IPS DF 19.7 (cell line): ENCODE measurements around the gene ATG16L1.

ENCODE experiments used
- DNase-seq: peaks from one replicate; pipeline ENCODE4 v3.0.0-alpha.2; 2013; ENCODE audit warnings: low read depth, low spot score

ATG16L1 gene

DNA sequence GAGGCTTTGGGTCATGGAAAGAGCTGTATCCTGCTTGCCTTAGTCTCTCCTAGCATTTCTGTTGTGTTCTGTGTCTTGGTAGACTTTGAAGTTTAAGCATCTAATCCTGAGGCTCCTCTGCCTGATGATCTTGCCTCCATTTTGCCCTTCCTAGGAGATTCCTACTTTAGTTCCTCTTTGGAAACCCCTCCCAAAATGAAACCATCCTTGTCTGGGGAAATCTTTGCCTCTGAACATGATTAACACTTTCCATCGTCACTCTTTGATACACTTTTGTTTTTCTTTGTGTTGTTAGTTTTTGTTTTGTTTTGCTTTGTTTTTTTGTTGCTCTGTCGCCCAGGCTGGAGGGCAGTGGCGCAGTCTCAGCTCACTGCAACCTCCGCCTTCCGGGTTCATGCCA is 9.2 kb downstream of the ATG16L1 start:
- DNase-seq, result no peak

DNA sequence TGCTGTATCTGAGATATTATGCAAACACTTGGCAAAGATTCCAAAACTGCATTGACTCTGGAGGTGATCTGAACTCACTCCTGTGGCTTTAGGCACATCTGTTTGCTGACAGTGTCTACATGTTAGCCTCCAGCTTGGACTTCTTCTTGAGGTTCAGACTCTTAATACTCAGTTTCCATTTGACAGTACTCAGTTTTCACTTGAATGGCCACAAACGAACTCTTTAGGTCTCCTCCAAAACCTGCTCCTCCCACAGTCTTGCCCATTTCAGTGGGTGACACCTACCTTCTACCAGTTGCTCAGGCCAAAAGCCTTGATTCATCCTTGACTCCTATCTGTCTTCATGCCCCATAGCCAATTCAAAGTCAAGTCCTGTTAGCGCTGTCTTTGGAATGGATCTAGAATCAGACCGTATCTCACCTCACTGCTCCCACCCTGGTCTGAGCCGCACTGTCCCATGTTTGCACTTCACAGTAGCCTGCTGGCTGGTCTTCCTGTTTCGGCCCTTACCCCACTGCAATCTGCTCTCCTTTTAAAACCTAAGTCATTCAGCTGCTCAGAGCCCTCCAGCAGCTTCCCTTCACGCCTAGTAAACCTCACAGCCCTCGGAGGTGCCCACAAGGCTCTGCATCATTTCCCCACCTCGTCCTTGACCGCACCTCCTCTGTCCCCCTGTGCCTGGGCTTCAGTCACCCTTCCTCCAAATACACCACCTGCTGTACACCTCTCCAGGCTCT is 10.5 kb downstream of the ATG16L1 start:
- no peak for DNase-seq

- no peak for DNase-seq
Measured at GRCh38 chr2:233262562-233262961, 11.1 kb downstream of the ATG16L1 start.

DNA sequence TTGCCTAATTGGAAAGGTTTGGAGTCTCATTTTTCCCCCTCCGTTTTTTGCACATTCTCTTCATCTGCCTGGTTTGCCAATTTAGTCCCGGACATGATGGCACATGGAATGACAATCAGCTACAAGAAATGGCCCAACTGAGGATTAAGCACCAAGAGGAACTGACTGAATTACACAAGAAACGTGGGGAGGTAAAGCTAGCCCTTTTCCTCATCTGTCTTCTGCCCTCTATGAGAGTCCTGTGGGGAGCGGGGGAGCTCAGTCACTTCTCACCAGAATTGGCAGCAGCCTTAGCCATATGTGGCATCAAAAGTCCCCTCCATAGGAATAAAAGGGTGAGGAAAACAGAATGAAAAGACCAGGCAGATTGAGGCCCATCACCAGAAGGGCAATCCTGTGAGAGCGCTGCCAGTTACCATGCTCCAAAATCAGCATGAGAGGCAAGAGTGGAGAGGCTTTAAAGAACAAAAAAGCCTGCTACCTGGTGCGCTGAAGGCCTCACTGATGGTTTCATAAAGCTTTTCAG is 11.6 kb downstream of the ATG16L1 start:
- no peak for DNase-seq

- no peak for DNase-seq
Measured at GRCh38 chr2:233264667-233265066, 13.2 kb downstream of the ATG16L1 start.

DNA sequence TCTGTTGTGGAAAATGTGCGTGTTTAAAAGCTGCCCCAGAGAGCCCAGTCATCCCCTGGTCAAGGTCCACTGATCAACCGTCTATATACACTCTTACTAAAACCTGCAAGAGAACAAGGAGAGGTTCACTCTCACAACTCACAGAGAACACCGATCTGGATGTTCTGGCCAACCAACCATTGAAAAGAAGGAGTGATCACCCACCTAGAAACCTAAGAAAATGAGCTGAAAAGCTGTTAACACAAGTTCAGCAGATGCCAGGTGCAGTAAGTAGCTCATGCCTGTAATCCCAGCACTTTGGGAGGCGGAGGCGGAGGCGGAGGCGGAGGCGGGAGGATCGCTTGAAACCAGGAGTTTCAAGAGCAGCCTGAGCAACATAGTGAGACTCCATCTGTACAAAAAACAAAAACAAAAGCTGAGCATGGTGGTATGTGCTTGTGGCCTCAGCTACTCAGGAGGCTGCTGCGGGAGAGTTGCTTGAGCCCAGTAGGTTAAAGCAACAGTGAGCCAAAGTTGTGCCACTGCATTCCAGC is 14.5 kb downstream of the ATG16L1 start:
- no peak for DNase-seq

GRCh38 chr2:233266481-233266880 is 15.0 kb downstream of the ATG16L1 start:
- no peak for DNase-seq

DNA sequence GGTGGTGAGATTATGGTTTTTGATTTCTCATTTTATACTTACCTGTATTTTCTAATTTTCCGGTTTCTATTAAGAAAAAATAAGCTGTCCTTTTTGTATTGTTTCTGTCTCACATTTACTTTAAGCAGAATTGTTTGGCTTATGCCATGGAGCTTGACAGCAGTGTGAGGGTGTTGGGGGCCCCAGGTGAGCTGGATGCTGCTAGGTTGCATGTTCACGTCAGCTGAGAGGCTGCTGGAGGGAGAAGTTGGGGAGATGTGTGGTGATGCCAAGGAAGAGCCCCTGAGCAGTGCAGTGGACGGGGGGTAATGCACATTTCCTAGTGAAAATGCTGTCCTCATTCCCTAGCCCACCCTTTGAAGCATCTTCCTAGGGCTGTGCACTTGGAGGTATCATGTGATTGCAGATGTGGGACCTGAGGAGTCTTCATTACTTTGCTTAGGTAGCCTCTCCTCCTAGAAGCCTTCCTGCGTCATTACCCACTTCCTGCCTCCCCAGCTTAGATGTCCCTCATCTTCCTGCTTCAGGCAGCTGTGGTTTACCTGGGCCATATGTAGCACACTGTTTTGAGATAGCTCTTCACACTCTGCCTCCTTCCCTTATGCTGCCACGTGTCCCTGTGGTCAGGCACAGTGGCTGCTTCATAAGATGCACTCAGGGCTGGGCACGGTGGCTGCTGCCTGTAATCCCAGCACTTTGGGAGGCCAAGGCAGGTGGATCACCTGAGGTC is 16.2 kb downstream of the ATG16L1 start:
- no peak for DNase-seq

DNA sequence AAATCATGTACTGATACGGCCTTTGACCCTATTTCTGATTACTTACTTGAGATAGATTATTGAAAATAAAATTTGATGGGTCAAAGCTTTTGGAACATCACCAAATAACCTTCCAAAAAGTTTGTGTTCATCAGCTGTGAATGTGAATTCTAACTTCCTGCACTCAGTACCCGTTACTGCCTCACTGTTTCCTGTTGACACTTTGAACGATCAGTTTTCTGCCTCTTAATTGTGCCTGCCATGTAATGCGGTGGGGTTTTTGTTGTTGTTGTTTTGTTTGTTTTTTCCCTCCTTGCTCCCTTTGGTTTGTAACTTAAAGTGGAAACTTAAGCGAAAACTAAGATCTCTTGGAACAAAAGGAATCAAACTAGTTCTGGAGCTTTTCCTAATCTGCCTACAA is 18.9 kb downstream of the ATG16L1 start:
- DNase-seq, result no peak

GRCh38 chr2:233270951-233271350 is 19.5 kb downstream of the ATG16L1 start:
- DNase-seq, result no peak

DNA sequence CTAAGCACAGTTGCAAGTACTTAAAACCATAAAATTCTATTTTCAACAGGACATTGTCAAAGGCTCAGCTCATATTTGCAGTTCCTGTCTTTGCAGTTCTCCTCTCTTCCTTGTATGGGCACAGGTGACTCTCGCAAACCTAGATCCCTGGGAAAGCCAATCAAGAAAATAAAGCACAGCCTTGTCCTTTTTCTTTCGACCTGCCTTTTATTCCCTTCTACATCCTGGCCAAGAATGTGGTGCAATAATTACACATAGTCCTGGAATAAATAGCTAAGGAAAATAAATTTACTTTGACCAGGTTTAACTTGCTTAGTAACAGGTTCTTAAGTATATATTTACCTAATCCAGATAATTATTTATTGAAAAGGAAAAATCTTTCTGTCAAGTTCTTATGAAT is 20.2 kb downstream of the ATG16L1 start:
- DNase-seq, result no peak

DNA sequence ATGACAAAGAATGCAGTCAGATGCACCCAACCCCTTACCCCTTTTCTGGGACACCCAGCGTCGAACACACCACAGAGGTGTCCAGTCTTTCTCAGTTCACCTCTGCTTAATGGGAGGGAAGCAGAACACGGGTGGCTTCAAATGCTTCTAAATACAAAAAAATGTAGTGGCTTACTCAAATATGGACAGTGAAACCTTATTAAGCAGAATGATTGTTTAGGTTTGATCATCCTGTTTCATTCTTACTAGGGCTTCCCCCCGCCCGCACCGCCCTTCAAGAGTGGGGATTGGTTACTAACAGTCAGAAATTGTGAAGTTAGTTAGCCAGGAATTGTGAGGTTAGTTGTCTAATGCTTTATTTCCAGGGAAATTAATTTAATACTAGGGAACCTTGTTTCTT is 21.6 kb downstream of the ATG16L1 start:
- DNase-seq, result no peak

DNA sequence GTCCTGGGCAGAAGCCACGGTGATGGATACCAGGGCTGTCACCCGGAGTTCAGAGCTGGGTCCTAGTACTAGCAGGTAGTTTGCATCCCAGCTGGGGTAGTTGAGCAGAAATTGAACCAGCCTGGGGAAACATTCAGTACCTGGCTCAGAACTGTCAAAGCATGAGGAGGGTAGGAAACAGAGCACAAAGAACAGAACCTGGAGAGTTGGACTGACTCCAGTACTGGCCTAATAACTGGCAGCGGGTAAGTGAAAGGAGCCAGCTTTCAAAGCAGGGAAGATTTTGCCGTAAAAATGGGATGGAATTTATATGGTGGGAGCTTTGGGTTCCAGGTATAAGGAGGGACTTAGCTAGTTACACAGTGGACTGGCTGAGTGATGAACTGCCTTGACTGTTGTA is 23.8 kb downstream of the ATG16L1 start:
- DNase-seq, result no peak

GRCh38 chr2:233278921-233279320 is 27.4 kb downstream of the ATG16L1 start:
- no peak for DNase-seq

- DNase-seq, result no peak
Measured at GRCh38 chr2:233280114-233280693, 28.7 kb downstream of the ATG16L1 start.

GRCh38 chr2:233281553-233281952 is 30.1 kb downstream of the ATG16L1 start:
- no peak for DNase-seq

DNA sequence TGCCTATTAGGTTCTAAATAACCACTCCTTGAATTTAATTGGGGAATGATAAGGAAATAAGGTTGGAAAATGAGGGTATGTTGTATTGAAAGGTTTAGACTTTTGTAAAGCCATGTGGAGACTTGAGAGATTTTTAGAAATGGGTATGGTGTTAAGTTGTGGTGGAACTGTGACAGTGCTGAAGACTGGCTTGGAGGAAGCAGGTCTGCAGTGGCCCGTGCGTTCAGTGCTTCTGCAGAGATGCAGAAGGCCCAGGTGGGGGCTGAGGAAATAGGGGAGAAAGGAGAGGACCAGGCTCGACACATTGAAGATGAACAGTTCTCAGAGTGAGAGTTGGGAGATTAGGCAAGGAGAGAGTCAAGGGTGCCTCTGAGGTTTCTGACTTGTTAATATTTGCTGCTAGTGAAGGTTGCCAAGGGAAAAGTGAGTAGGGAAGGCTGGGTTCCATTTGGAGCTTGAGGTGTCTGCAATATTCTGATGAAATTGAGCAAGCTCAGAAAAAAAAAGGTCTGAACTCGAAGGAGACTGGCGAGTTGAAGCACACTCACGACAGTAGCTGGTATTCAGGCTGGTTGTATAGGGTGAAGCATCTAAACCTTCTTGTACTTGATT is 30.6 kb downstream of the ATG16L1 start:
- DNase-seq, result no peak

DNA sequence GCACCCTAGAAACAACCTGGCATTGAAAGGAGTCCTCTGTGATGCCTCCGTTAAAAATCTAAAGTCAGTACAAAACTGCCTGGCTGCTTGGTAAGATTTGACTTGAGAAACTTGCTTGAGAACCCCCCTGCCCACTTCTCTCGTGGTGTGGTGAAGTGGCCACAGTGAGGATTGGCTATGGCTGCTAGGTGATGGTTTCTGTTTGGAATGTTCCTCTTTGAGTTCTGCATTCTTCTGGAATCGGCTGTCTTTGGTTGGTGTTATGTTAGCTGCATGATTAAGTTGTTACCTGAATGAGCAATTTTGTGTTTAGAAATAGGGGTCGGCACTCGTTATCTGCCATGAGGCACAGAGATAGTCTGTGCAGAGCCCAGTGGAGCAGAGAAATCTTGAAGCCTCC is 34.4 kb downstream of the ATG16L1 start:
- DNase-seq, result no peak

- no peak for DNase-seq
Measured at GRCh38 chr2:233287871-233288270, 36.4 kb downstream of the ATG16L1 start.

DNA sequence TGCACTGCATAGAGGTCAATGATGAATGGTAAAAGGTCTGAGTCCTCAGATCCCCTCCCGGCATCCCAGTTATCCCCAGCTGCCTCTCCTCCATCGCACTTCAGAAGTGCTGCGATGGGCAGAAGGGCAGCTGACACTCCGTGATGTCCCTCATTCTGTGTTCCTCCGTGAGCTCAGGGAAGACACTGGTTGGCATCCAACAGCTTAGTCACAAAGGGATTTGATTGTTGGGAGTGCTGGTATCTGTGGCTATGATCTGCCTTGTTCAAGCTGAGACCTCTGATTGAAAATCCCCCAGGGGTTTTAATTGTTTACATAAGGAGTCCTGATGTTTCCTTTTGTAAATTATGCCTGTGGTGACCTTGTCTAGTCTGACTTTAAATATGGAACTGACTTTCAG is 37.2 kb downstream of the ATG16L1 start:
- no peak for DNase-seq

DNA sequence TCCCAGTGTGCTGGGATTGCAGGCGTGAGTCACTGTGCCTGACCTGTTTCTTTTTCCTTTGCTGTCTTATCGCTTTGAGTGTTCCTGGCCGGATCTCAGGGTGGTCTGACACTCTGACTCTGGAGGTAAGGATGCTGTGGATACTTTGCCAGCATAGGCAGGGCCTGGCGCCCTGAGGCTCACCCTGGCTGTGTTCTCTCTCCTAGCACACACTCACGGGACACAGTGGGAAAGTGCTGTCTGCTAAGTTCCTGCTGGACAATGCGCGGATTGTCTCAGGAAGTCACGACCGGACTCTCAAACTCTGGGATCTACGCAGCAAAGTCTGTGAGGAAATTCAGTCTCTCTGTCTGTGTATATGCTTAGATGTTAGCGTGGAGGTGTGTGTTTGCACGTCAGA is 38.2 kb downstream of the ATG16L1 start:
- no peak for DNase-seq
